ENCODE measurements around the gene EZH2.

Gene EZH2

GRCh38 chr7:148770004-148770403 lies 114.1 kb downstream of the EZH2 start:
- TF ChIP-seq CTCF (IDR thresholded peaks at IDR 0.05; ENCODE audit: low read depth, low read length, missing control alignments), result no peak
- H3K4me3 ChIP-seq (ENCODE audit: low read depth, low read length), result no peak overlapping the region
- no peak for DNase-seq (ENCODE audit: low read depth)

- no peak overlapping the region for H3K4me3 ChIP-seq (ENCODE audit: low read depth, low read length)
- no peak for DNase-seq (ENCODE audit: low read depth)
- no peak for TF ChIP-seq CTCF (IDR thresholded peaks at IDR 0.05; ENCODE audit: low read depth, low read length, missing control alignments)
Observed at GRCh38 chr7:148763622-148764021, 120.5 kb downstream of the EZH2 start.

GRCh38 chr7:148761499-148762278 lies 122.4 kb downstream of the EZH2 start:
- no peak for DNase-seq (ENCODE audit: low read depth)
- H3K4me3 ChIP-seq (ENCODE audit: low read depth, low read length), result no peak overlapping the region
- no peak for TF ChIP-seq CTCF (IDR thresholded peaks at IDR 0.05; ENCODE audit: low read depth, low read length, missing control alignments)

Measured in GM12864 (cell line).